Effector memory CD8-positive, alpha-beta T cell (primary cell): ENCODE data around the gene NPFF.
A peak's percentile ranks its signal among the peaks of the same experiment; 100 is the strongest.

Experiments
- ATAC-seq: fragments of 150-1000 bp; cut with Tn5 transposase; replicated peaks from 2 replicates; pipeline ENCODE4 v1.10.0; 2021; ENCODE audit warnings: mild to moderate bottlenecking, moderate library complexity
- DNase-seq, 3 experiments: peaks; one replicate each; pipeline ENCODE4 v3.0.0; 2021
- H3K27ac Mint-ChIP-seq, 2 donors: one replicate each; pipeline ENCODE4 v1.8.0; 2022; ENCODE audit warnings: mild to moderate bottlenecking in 2 of 2, mixed read lengths in 2 of 2, moderate library complexity in 2 of 2
- H3K27me3 Mint-ChIP-seq, 2 donors: one replicate each; pipeline ENCODE4 v1.8.0; 2022; ENCODE audit warnings: mixed read lengths in 2 of 2
- H3K36me3 Mint-ChIP-seq: one replicate; pipeline ENCODE4 v1.8.0; 2022; ENCODE audit warnings: mild to moderate bottlenecking, moderate library complexity, mixed read lengths; ENCODE audit not compliant: insufficient read depth
- H3K4me1 Mint-ChIP-seq, 2 donors: one replicate each; pipeline ENCODE4 v1.8.0; 2022; ENCODE audit warnings: low read depth in 2 of 2, mixed read lengths in 2 of 2
- H3K4me3 Mint-ChIP-seq, 2 donors: one replicate each; pipeline ENCODE4 v1.8.0; 2022; ENCODE audit warnings: mild to moderate bottlenecking in 2 of 2, mixed read lengths in 2 of 2, moderate library complexity in 2 of 2
- H3K9me3 Mint-ChIP-seq, 2 donors: one replicate each; pipeline ENCODE4 v1.8.0; 2022; ENCODE audit warnings: mixed read lengths in 2 of 2

Gene NPFF

GRCh38 chr12:53505555-53506449 lies 1.5 kb downstream of the NPFF start:
- peaks cover 13% of the 10 kb centered on the region for H3K36me3 Mint-ChIP-seq
- peaks cover 15 to 19% of the 10 kb centered on the region in 2 donors for H3K4me1 Mint-ChIP-seq
- no peaks in the 10 kb centered on the region for H3K9me3 Mint-ChIP-seq
- ATAC-seq (no peak), DNase-seq (no peak)
- H3K27ac Mint-ChIP-seq, result no peak overlapping the region
- no peaks in the 10 kb centered on the region for H3K27me3 Mint-ChIP-seq
- no peak overlapping the region for H3K4me3 Mint-ChIP-seq

GRCh38 chr12:53505086-53505485 lies 2.2 kb downstream of the NPFF start:
- Mint-ChIP-seq H3K9me3 (no peaks in the 10 kb centered on the region), H3K4me3 (no peak overlapping the region), H3K4me1 (peaks cover 18 to 22% of the 10 kb centered on the region in 2 donors), H3K27ac (no peak overlapping the region), H3K36me3 (peaks cover 19% of the 10 kb centered on the region), H3K27me3 (no peaks in the 10 kb centered on the region)
- no peak for DNase-seq
- ATAC-seq, result no peak

DNA sequence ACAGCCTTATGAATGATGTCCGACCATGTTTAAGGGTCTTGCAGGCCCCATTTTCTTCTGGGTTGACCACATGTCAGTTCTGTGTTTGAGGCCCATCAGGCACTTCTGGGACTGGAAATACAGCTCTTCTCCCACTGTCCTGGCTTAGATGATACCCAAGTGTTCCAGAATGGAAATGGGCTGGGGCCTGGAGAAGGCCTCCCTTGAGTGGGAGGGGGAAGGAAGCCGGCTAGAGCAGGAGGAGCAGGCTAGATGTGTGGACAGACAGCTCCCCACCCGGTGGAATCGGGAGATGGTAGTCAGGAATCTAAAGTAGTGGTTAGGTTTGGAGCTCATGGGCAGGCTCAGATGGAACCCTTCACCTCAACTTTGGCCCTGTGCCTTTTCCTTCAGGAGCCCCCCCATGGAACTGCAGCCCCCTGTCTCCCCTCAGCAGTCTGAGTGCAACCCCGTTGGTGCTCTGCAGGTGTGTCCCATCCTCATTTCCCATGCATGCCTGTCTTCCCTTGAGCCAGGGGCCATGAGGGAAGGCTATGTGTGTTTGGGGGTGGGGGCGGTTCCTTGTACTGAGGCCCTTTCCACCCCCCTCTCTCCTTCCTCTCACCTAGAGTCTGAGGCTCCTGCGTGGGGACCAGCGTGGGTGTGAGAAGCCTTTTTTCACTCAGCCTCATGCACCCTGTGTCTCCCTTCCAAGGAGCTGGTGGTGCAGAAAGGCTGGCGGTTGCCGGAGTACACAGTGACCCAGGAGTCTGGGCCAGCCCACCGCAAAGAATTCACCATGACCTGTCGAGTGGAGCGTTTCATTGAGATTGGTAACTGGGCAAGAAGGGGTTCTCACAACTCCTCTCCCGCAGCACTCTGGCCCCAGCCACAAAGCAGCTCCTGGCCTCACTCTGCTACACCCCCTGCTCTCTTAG lies 3.0 kb downstream of the NPFF start:
- Mint-ChIP-seq H3K36me3 (peaks cover 24% of the 10 kb centered on the region), H3K27me3 (no peaks in the 10 kb centered on the region), H3K27ac (no peak overlapping the region), H3K9me3 (no peaks in the 10 kb centered on the region), H3K4me3 (no peak overlapping the region), H3K4me1 (peaks cover 23 to 27% of the 10 kb centered on the region in 2 donors)
- DNase-seq (no peak), ATAC-seq (no peak)

GRCh38 chr12:53502983-53503728 lies 4.1 kb downstream of the NPFF start:
- Mint-ChIP-seq H3K27me3 (no peaks in the 10 kb centered on the region), H3K4me3 (peak overlapping the region in 1 of 2 donors; percentile 8), H3K27ac (no peak overlapping the region), H3K4me1 (peaks cover 30 to 32% of the 10 kb centered on the region in 2 donors), H3K9me3 (no peaks in the 10 kb centered on the region), H3K36me3 (peaks cover 35% of the 10 kb centered on the region)
- ATAC-seq, result no peak
- DNase-seq, result no peak

DNA sequence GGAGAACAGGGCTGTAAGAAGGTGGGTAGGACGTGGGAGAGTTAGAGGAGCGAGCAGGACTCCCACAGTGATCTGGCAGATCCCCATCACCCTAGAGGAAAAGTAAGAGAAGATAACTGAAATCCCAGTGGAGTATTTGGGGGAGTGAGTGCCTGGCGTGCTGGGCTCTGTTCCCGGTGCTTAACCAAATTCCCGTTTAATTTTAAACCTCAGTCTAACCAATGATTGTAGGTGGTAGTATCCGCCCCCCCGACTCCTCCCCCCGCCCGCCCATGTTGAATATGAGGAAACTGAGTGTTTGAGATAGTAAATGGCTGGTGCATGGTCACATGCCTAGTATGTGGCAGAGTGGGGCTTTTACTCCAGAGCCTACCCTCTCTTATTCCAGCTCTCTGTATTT lies 5.0 kb downstream of the NPFF start:
- H3K36me3 Mint-ChIP-seq, result peaks cover 36% of the 10 kb centered on the region
- ATAC-seq (no peak), DNase-seq (no peak)
- H3K4me3 Mint-ChIP-seq, result peak overlapping the region in 1 of 2 donors; percentile 90
- no peaks in the 10 kb centered on the region for H3K27me3 Mint-ChIP-seq
- H3K9me3 Mint-ChIP-seq, result no peaks in the 10 kb centered on the region
- H3K27ac Mint-ChIP-seq, result peak overlapping the region; percentile 97 to 99
- peaks cover 32 to 34% of the 10 kb centered on the region in 2 donors for H3K4me1 Mint-ChIP-seq

- no peak for ATAC-seq
- Mint-ChIP-seq H3K27me3 (no peaks in the 10 kb centered on the region), H3K9me3 (no peaks in the 10 kb centered on the region), H3K4me1 (peaks cover 32 to 38% of the 10 kb centered on the region in 2 donors), H3K4me3 (peak overlapping the region; percentile 90 to 95), H3K27ac (peak overlapping the region; percentile 97 to 99), H3K36me3 (peaks cover 36% of the 10 kb centered on the region)
- DNase-seq, result no peak
These were observed 5.6 kb downstream of the NPFF start for GRCh38 chr12:53501615-53502181.

GRCh38 chr12:53500776-53501614 lies 6.3 kb downstream of the NPFF start, which contains the start of gene TARBP2:
Gene TARBP2 (plus strand): TSS chr12:53501283. CDS start chr12:53501409, 126 bp downstream.
- peak within 1 kb of the TSS; percentile 97 to 99 for H3K27ac Mint-ChIP-seq
- DNase-seq, result peak; percentile 91 to 99 (median 95)
- no peaks in the 10 kb centered on the region for H3K27me3 Mint-ChIP-seq
- H3K36me3 Mint-ChIP-seq, result peaks cover 36% of the 10 kb centered on the region
- no peaks in the 10 kb centered on the region for H3K9me3 Mint-ChIP-seq
- H3K4me1 Mint-ChIP-seq, result peaks cover 35 to 38% of the 10 kb centered on the region in 2 donors
- H3K4me3 Mint-ChIP-seq, result peak within 1 kb of the TSS; percentile 90 to 95
- peak; percentile 78 for ATAC-seq

DNA sequence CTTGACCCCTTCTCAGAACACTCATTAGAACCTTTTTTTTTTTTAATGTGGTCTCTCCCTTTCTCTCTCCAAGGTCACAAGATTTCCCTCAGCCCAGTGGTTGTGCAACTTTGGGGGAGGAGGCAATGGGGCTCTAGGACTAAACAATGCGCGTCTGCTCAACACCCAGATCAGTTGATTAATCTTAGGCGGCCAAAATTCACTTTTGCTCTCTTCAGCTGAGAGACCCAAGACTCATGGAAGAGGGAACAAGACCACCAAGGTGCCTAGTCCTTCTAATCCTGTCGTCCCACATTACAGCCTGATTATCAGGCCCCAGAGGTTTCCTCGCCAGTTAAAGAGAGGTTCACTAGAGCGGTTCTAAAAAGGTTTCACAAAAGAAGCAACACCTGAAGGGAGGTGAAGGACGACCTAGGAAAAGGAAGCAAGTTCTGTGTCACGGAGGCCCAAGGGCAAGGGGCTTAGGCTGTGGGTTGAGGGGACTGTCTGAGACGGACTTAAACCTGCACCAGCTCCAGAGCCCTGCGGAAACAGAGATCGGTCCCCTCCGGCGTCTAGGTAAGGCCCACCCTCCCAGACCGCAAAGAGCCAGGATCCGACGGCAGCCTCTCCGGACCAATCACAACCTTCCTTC lies 7.0 kb downstream of the NPFF start:
- peaks cover 31 to 38% of the 10 kb centered on the region in 2 donors for H3K4me1 Mint-ChIP-seq
- ATAC-seq (no peak), DNase-seq (no peak)
- peak overlapping the region; percentile 97 to 99 for H3K27ac Mint-ChIP-seq
- peak overlapping the region; percentile 90 to 95 for H3K4me3 Mint-ChIP-seq
- peaks cover 36% of the 10 kb centered on the region for H3K36me3 Mint-ChIP-seq
- H3K9me3 Mint-ChIP-seq, result no peaks in the 10 kb centered on the region
- H3K27me3 Mint-ChIP-seq, result no peaks in the 10 kb centered on the region

DNA sequence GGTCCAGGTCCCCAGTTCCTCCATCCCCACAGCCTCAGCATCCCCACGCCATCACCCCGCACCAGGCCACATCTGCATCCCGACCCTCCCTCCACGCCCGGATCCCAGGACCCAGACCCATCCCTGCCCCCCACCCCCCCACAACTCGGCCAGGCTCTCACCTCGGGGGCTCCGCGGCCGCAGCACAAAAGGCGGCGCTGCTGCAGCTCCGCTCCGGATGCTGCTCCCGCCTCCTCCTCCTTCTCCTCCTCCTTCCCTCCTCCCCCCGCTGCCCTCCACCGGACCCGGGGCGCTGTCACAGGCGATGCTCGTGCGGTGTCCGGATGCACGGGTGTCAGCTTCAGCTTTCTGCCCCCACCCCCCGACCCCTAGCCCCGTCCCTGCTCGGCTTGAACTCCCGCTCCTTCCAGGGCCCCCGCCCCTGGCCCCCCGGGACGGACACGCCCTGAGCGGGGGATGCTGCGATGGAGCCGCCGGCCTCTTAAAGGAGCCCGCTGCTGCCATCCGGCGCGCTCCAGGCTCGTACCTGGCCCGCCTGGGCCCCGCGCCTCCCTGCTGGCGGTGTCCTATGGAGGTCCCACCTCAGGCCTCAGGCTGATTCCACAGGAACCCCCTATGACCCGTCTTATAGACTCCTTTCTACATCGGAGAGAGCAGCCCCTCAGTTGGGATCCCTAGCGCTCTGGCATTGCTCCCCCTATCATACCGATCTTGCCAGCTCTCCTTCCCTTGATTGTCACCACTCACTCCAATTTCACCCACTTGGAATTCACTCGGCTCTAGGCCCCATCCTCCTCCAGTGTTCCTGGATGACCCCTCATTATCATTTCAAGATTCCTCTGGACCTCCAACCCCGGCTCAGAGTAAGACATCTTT lies 7.8 kb downstream of the NPFF start, which contains the start of gene MAP3K12:
Gene MAP3K12 (minus strand): TSS at position 193 of the 876 bp plus-strand sequence. CDS start 12,067 bp downstream, outside the sequence.
- Mint-ChIP-seq H3K4me3 (peak within 1 kb of the TSS; percentile 90 to 95), H3K9me3 (no peaks in the 10 kb centered on the region), H3K4me1 (peaks cover 31 to 35% of the 10 kb centered on the region in 2 donors), H3K36me3 (peaks cover 31% of the 10 kb centered on the region), H3K27me3 (no peaks in the 10 kb centered on the region), H3K27ac (peak within 1 kb of the TSS; percentile 97 to 99)
- peak; percentile 37 to 58 (median 40) for DNase-seq
- ATAC-seq, result no peak

DNA sequence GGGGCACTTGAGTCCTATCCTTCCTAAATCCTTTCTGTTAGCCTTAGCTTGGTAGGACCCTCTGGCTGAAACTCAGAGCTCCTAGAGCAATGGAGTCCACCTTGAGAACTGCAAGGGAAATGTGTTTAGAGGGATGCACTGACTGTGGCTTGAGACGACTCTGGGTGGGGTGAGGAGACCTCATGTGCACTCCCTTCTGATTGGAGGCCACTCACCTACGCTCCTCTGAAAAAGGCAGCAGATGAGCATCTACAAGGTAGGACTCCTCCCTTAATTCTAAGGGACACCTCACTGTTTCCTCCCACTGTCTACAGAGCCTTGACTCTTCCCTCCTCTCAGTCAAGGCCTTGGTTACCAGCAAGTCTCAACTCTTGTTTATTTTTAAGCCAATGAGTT lies 9.1 kb downstream of the NPFF start:
- ATAC-seq (no peak), DNase-seq (no peak)
- no peaks in the 10 kb centered on the region for H3K9me3 Mint-ChIP-seq
- no peaks in the 10 kb centered on the region for H3K27me3 Mint-ChIP-seq
- peaks cover 38 to 44% of the 10 kb centered on the region in 2 donors for H3K4me1 Mint-ChIP-seq
- peak overlapping the region; percentile 90 to 95 for H3K4me3 Mint-ChIP-seq
- H3K36me3 Mint-ChIP-seq, result peaks cover 34% of the 10 kb centered on the region
- peak overlapping the region; percentile 82 to 97 for H3K27ac Mint-ChIP-seq

DNA sequence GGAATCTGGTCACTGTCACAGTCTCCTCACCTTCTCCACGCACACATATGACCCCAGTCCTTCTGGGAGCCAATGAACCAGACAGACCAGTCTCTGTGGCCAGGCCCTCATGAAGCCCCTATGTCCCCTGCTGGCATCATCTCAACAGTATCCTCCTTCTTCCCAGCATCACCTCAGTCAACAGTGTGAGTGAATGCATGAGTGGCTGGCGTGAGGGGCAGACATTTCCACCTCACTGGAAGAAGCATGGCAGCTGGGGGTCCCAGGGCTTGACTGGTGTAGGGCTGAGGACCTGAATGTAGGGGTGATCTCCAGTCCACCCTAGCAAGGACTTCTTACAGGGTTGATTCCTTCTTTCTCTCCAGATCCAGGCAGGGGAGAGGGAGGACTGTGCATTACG lies 9.8 kb downstream of the NPFF start:
- Mint-ChIP-seq H3K9me3 (no peaks in the 10 kb centered on the region), H3K27me3 (no peaks in the 10 kb centered on the region), H3K27ac (no peak overlapping the region), H3K4me1 (peaks cover 41 to 46% of the 10 kb centered on the region in 2 donors), H3K36me3 (peaks cover 42% of the 10 kb centered on the region), H3K4me3 (no peak overlapping the region)
- no peak for DNase-seq
- no peak for ATAC-seq
